Measurements from ENCODE around the gene LIN7C. TPM values are rescaled to one million over a fixed set of nuclear protein-coding genes. Genes with fewer than 3 reads are reported as not detected.

Gene LIN7C
- 93.7 and 100 TPM in 2 replicates for total RNA-seq

- peak within 1 kb of the TSS; percentile 60 for H3K4me3 ChIP-seq (ENCODE audit: low read depth, low read length)
- TF ChIP-seq CTCF (IDR thresholded peaks at IDR 0.05; ENCODE audit: insufficient read depth, low read length, severe bottlenecking): no peak
- peak; percentile 86 for DNase-seq (ENCODE audit: low read depth)
- FAIRE-seq: no peak
- no peaks in the 10 kb centered on the region for H3K27me3 ChIP-seq (ENCODE audit: control insufficient read depth, insufficient read depth, low read length)
- H3K36me3 ChIP-seq (ENCODE audit: control insufficient read depth, insufficient read depth, low read length): peaks cover 2% of the 10 kb centered on the region
These were observed at the start of gene LIN7C for GRCh38 chr11:27506200-27507182. Gene LIN7C, minus strand, starts transcription at chr11:27506769. Its CDS starts 17 bp downstream, at chr11:27506752.

GRCh38 chr11:27555264-27555663 is 48.7 kb upstream of the LIN7C start:
- H3K36me3 ChIP-seq (ENCODE audit: control insufficient read depth, insufficient read depth, low read length): no peaks in the 10 kb centered on the region
- no peak overlapping the region for H3K4me3 ChIP-seq (ENCODE audit: low read depth, low read length)
- FAIRE-seq (no peak), DNase-seq (ENCODE audit: low read depth) (no peak)
- no peak for TF ChIP-seq CTCF (IDR thresholded peaks at IDR 0.05; ENCODE audit: insufficient read depth, low read length, severe bottlenecking)
- no peaks in the 10 kb centered on the region for H3K27me3 ChIP-seq (ENCODE audit: control insufficient read depth, insufficient read depth, low read length)

- Histone ChIP-seq H3K4me3 (ENCODE audit: low read depth, low read length) (no peak overlapping the region), H3K27me3 (ENCODE audit: control insufficient read depth, insufficient read depth, low read length) (no peaks in the 10 kb centered on the region)
- DNase-seq (ENCODE audit: low read depth): peak; percentile 59
These were observed 46.6 kb upstream of the LIN7C start for GRCh38 chr11:27553186-27553585.

GRCh38 chr11:27552341-27552740 is 45.8 kb upstream of the LIN7C start:
- H3K27me3 ChIP-seq (ENCODE audit: control insufficient read depth, insufficient read depth, low read length): no peaks in the 10 kb centered on the region
- FAIRE-seq (no peak), DNase-seq (ENCODE audit: low read depth) (no peak)
- no peak overlapping the region for H3K4me3 ChIP-seq (ENCODE audit: low read depth, low read length)
- no peak for TF ChIP-seq CTCF (IDR thresholded peaks at IDR 0.05; ENCODE audit: insufficient read depth, low read length, severe bottlenecking)
- H3K36me3 ChIP-seq (ENCODE audit: control insufficient read depth, insufficient read depth, low read length): no peaks in the 10 kb centered on the region

More at GRCh38 chr11:27553186-27553585, 46.6 kb upstream of the LIN7C start:
- H3K36me3 ChIP-seq (ENCODE audit: control insufficient read depth, insufficient read depth, low read length): no peaks in the 10 kb centered on the region
- no peak for FAIRE-seq
- no peak for TF ChIP-seq CTCF (IDR thresholded peaks at IDR 0.05; ENCODE audit: insufficient read depth, low read length, severe bottlenecking)

- no peaks in the 10 kb centered on the region for H3K36me3 ChIP-seq (ENCODE audit: control insufficient read depth, insufficient read depth, low read length)
- FAIRE-seq: no peak
- no peak for DNase-seq (ENCODE audit: low read depth)
- no peak for TF ChIP-seq CTCF (IDR thresholded peaks at IDR 0.05; ENCODE audit: insufficient read depth, low read length, severe bottlenecking)
- no peak overlapping the region for H3K4me3 ChIP-seq (ENCODE audit: low read depth, low read length)
- no peaks in the 10 kb centered on the region for H3K27me3 ChIP-seq (ENCODE audit: control insufficient read depth, insufficient read depth, low read length)
These were observed 44.6 kb upstream of the LIN7C start for GRCh38 chr11:27551127-27551526.

Data from bronchial epithelial cell (primary cell).